ENCODE measurements around the gene PDE2A. TPM values are rescaled to one million over a fixed set of nuclear protein-coding genes. Genes with fewer than 3 reads are reported as not detected.

The PDE2A gene
- total RNA-seq, 2 experiments from 2014 or later = 0.83 TPM; not detected in 1

DNA sequence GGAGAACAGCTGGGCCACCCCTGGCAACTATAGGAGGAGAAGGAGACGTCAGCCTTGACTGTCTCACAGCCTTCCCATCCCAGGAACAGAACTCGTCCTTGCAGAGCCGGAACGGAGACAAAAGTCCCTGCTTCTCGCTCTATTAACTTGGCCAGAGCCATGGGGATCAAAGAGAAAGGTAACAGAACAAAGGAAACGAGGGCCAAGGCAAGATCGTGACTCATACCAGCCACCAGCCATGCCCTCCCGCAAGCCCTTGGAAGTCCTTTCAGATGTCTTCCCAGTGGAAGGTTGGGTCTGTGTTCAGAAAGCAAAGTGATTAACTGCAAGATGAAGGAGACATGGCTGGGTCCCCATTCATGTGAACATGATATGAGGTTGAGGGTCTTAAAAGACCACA is 64.7 kb downstream of the PDE2A start:
- H3K36me3 Mint-ChIP-seq = no peaks in the 10 kb centered on the region
- H3K4me3 Mint-ChIP-seq = no peak overlapping the region
- POLR2A ChIA-PET = no interaction called here
- H3K27me3 Mint-ChIP-seq = peaks cover 35% of the 10 kb centered on the region
- H3K4me1 Mint-ChIP-seq = peaks cover 16% of the 10 kb centered on the region
- no peak overlapping the region for H3K27ac Mint-ChIP-seq
- ATAC-seq (ENCODE audit: low read depth) (no peak), DNase-seq (no peak)
- no peaks in the 10 kb centered on the region for H3K9me3 Mint-ChIP-seq

DNA sequence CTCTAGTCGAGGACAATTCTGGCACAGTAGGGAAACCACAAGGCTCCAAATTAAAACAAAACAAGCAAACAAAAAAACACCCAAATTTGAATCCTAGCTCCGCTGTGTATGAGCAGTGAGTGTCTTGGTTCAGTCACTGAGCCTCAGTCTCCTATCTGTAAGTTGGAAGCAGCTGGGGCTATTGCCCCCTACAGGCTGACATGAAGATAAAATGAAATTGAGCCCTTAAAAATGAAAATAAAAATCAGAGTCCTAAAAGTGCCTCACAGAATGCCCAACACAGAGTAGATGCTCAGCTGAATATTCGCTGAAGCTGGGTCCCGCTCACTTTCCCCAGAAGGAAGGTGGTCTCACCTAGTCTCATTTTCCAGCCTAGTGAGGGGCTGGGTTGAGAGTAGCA is 65.2 kb downstream of the PDE2A start:
- DNase-seq (no peak), ATAC-seq (ENCODE audit: low read depth) (peak; percentile 37)
- Mint-ChIP-seq H3K4me3 (no peak overlapping the region), H3K4me1 (peaks cover 18% of the 10 kb centered on the region), H3K27me3 (peaks cover 37% of the 10 kb centered on the region), H3K27ac (no peak overlapping the region), H3K9me3 (no peaks in the 10 kb centered on the region), H3K36me3 (no peaks in the 10 kb centered on the region)
- POLR2A ChIA-PET = no interaction called here

DNA sequence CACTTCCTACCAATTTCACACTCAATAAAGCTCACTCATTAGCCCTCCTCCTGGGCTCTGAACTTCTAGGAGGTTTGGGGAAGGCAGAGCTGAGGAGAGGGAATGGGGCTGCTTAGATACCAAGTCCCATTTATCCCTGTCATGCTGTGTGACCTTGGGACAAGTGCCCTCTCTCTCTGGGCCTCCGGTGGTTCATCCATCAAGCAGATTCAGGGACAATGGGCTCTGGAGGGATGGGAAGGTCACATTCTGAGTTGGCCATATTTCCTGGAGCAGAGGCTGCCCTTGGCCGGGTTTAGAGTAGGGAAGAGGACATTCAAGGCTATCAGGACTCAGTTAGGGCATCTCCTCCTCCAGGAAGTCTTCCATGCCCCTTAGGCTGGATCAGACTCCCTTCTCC is 66.7 kb downstream of the PDE2A start:
- peaks cover 24% of the 10 kb centered on the region for H3K27me3 Mint-ChIP-seq
- DNase-seq (no peak), ATAC-seq (ENCODE audit: low read depth) (no peak)
- POLR2A ChIA-PET = interaction anchor here (1.4 kb wide), 1 partner anchor 16 kb away, joined by 5 read pairs; no protein-coding TSS in a partner anchor
- H3K9me3 Mint-ChIP-seq = no peaks in the 10 kb centered on the region
- H3K4me1 Mint-ChIP-seq = peaks cover 12% of the 10 kb centered on the region
- H3K36me3 Mint-ChIP-seq = no peaks in the 10 kb centered on the region
- no peak overlapping the region for H3K4me3 Mint-ChIP-seq
- no peak overlapping the region for H3K27ac Mint-ChIP-seq

DNA sequence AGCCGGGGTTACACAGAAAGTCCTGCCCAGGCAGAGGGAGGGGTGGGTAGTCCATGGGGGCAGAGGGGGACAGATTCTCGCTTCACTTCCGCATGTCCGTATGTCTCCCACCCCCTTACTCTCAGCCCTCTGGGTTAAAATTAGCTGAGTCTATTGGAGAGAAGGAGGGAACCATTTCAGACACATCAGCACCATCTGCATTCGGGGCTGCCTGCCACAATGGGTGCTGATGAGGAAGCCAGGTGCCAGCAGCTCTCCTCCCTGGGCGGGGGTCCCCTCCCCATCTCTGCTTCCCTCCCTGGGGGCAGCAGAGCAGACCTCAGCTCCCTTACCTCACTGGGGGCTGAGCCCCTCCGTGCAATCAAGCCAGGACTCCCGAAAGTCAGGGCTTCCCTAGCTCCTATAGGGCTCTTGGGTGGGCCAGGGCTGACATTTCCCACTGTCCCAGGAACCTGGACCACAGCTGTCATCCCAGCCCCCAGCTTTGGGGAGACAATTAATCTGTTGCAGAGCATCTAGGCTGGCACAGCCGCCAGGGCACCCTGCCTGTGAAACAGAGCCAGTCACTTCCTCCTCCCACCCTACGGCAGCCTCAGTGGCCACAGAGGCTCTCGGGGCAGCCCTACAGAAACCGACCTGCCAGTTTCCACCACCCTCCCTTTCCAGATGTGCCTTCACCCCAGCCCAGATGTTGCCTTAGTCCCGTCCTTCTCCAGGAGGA is 67.3 kb downstream of the PDE2A start:
- H3K27me3 Mint-ChIP-seq = peaks cover 23% of the 10 kb centered on the region
- H3K27ac Mint-ChIP-seq = no peak overlapping the region
- H3K36me3 Mint-ChIP-seq = no peaks in the 10 kb centered on the region
- DNase-seq = no peak
- peaks cover 10% of the 10 kb centered on the region for H3K4me1 Mint-ChIP-seq
- POLR2A ChIA-PET = no interaction called here
- no peaks in the 10 kb centered on the region for H3K9me3 Mint-ChIP-seq
- H3K4me3 Mint-ChIP-seq = no peak overlapping the region
- peak; percentile 32 for ATAC-seq (ENCODE audit: low read depth)

DNA sequence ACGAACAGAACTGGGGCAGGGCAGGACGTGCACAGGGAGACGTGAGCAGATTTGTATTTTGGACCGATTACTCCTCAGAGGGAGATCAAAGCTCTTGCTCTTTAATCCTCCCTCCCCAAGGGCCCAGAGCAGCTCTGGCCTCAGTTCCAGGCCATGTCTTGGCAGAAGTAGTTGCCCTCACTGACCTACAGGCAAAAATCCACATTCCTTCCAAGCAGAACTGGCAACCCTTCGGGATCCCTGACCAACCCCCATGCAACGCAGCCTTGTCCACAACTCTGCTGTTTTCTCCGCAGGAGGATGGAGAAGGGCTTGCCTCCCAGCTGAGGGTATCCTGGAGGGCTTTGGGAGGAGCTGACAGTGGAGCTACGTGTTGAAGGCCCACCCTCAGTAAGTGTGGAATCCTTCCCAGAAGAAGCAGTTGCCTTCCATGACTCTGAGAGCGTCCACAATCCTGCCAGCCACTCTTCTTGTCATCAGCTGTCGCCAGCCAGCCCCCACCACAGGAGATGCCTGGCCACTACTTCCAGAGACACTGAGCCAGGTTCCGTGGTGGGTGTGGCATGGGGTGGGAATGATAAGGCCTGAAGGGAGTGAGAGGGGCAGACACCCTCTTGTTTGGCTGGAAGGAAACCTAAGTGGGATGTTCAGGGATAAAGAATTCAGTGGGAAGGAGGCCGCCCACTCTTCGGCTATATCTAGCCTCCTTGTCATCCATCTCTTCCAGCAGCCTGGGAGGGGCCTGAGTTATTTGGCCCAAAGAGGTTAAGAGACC is 68.1 kb downstream of the PDE2A start:
- DNase-seq (no peak), ATAC-seq (ENCODE audit: low read depth) (no peak)
- Mint-ChIP-seq H3K4me3 (no peak overlapping the region), H3K36me3 (no peaks in the 10 kb centered on the region), H3K27ac (no peak overlapping the region), H3K4me1 (peaks cover 7% of the 10 kb centered on the region), H3K27me3 (peaks cover 16% of the 10 kb centered on the region), H3K9me3 (no peaks in the 10 kb centered on the region)
- POLR2A ChIA-PET = no interaction called here

DNA sequence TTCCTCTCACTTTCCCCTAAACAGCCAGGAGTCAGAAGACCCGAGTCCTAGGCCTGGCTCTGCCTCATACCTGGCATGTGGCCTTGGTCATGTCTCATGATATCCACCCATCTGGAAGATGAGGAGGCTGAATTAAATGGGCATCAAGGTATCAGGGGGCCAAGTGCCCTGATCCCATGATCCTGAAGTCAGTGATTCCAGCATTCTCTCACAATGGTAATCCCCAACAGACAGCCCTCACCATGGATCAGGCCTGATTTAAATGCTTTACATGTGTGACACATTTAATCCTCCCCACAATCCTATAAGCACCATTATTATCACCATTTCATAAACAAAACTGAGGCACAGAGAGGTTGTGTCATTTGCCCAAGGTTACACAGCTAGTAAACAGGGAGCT is 70.0 kb downstream of the PDE2A start:
- DNase-seq (no peak), ATAC-seq (ENCODE audit: low read depth) (no peak)
- Mint-ChIP-seq H3K4me1 (peaks cover 7% of the 10 kb centered on the region), H3K9me3 (no peaks in the 10 kb centered on the region), H3K4me3 (no peak overlapping the region), H3K36me3 (no peaks in the 10 kb centered on the region), H3K27ac (no peak overlapping the region), H3K27me3 (peaks cover 14% of the 10 kb centered on the region)
- POLR2A ChIA-PET = no interaction called here

DNA sequence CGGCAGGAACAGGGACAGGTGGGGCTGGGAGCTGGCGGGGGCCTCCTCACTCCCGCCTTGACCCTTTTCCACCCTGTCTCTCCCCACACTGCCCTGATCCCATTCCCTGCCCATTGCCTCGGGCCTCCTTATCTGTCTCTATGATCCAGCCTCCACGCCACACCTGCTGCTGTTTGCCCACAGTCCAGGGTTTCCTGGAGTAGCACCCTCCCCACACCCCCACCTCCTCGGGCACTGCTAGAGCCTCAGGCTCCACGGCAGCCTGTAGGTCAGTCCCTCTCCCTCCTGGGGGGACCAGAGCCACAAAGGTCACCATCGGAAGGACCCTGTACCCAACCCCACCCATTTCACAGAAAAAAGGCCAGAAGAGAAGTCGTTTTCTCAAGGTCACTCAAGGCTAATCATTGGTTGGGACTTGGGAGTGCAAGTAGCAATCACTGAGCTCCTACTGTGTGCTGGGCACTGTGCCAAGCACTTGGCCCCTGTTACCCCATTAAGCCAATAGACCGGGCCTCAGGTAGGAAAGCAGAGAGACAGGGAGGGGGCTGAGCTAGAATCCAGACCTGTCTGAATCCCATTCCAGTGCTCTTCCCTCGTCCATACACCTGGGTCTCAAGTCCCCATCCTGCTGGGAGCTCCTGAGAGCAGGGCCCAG is 71.8 kb downstream of the PDE2A start:
- H3K9me3 Mint-ChIP-seq = no peaks in the 10 kb centered on the region
- H3K4me1 Mint-ChIP-seq = peaks cover 6% of the 10 kb centered on the region
- DNase-seq (no peak), ATAC-seq (ENCODE audit: low read depth) (no peak)
- H3K27me3 Mint-ChIP-seq = peaks cover 13% of the 10 kb centered on the region
- H3K36me3 Mint-ChIP-seq = no peaks in the 10 kb centered on the region
- POLR2A ChIA-PET = no interaction called here
- H3K27ac Mint-ChIP-seq = no peak overlapping the region
- no peak overlapping the region for H3K4me3 Mint-ChIP-seq

DNA sequence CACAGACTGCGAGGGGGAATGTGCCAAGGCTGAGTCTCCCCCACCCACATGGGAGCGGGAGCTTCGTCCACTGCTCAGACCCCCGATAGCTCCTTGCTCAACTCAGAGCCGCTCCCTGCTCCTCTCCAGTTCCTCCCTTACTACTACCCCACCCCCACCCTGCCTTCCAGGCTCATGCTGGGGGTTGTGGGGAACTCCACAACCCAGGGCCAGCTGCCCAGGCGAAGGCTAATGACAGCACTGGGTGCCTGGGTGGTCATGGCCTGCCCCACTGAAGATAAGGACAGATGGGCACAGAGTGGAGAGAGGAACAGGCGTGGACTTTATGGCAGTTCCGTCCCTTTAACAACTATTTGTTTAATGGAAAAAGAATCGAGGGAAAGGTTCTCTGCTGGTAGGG is 73.7 kb downstream of the PDE2A start:
- no peaks in the 10 kb centered on the region for H3K36me3 Mint-ChIP-seq
- ATAC-seq (ENCODE audit: low read depth) (no peak), DNase-seq (no peak)
- H3K4me3 Mint-ChIP-seq = no peak overlapping the region
- no peaks in the 10 kb centered on the region for H3K9me3 Mint-ChIP-seq
- H3K4me1 Mint-ChIP-seq = peaks cover 6% of the 10 kb centered on the region
- H3K27me3 Mint-ChIP-seq = peaks cover 13% of the 10 kb centered on the region
- POLR2A ChIA-PET = no interaction called here
- no peak overlapping the region for H3K27ac Mint-ChIP-seq

DNA sequence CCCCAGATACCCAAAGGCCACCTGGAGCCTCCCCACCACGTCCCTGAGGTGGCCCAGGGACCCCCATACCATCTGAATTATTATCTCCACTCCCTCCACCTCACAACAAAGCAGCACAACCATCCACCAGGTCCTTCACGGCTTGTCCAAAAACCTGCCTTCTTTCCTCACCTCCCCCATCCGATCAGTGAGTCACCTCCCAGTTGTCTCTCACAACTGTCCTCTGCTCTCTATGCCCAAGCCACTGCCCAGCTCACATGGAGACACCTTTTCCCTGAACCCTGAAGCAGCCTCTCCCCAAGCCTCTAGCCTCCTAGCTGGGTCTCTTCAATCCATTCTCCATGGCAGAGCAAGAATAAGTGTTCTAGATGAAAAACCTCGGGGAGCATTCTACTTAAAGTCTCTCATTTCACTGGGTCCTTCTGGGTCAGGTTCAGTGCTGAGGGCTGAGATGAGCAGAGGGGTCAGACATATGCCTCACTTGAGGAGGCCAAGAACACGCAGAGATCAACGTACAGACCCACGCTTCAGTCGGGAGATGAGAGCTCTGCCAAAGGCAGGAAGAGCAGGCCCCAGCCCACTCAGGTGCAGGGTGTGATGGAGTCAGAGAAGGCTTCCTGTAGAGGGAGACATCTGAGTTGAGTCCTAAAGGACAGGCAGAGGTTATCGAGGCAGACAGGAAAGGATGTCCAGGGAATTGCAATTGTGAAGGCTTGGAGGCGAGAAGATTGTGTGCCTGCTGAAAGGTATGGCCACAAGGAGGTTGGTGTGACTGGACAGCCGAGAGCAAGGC is 74.7 kb downstream of the PDE2A start:
- Mint-ChIP-seq H3K36me3 (no peaks in the 10 kb centered on the region), H3K4me3 (no peak overlapping the region), H3K4me1 (peaks cover 6% of the 10 kb centered on the region), H3K27me3 (peaks cover 12% of the 10 kb centered on the region), H3K27ac (no peak overlapping the region), H3K9me3 (no peaks in the 10 kb centered on the region)
- ATAC-seq (ENCODE audit: low read depth) (peak; percentile 28), DNase-seq (no peak)
- POLR2A ChIA-PET = no interaction called here

DNA sequence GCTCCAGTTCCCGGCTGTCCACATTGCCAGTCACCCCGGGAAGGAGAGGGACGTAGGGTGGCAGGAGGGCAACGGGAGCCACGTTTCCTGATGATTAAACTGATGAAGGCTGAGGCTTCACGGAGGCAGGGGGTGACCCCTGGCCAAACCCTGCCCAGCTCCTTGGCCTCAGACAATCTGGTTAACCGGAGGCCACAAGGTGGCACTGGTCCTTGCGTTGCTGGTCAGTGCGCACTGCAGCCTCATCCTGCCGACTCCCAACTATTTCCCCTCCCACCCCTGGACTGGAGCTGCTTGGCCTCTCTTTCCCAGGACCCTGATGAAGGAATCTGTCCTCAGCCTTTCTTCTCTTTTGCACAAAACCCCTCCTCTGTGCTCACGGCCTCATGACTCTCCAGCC is 75.3 kb downstream of the PDE2A start:
- POLR2A ChIA-PET = no interaction called here
- peaks cover 8% of the 10 kb centered on the region for H3K27me3 Mint-ChIP-seq

DNA sequence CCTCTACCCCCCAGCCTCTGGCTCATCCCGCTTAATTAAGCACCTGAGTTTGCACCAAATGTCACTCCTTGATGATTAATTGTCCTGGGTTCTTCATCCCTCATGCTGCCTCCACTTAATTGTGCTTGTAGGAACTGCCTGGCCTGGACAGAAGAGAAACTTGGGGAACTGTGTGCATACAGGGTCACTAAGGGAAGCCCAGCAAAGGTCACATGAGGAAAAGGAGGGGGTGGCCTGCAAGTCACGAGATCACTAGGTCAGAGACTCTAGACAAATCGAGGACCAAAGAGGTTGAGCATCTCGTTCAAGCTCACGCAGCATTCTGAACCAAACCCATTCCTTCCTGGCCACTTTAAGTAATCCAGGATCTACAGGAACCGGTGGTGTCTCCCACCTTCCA is 75.8 kb downstream of the PDE2A start:
- Mint-ChIP-seq H3K36me3 (no peaks in the 10 kb centered on the region), H3K4me3 (no peak overlapping the region), H3K27ac (no peak overlapping the region), H3K27me3 (peaks cover 9% of the 10 kb centered on the region), H3K9me3 (no peaks in the 10 kb centered on the region), H3K4me1 (peaks cover 2% of the 10 kb centered on the region)
- ATAC-seq (ENCODE audit: low read depth) (no peak), DNase-seq (no peak)
- POLR2A ChIA-PET = no interaction called here

More for the DNA sequence above, 75.3 kb downstream of the PDE2A start:
- H3K4me1 Mint-ChIP-seq = peaks cover 2% of the 10 kb centered on the region
- no peaks in the 10 kb centered on the region for H3K36me3 Mint-ChIP-seq
- DNase-seq (no peak), ATAC-seq (ENCODE audit: low read depth) (no peak)
- H3K9me3 Mint-ChIP-seq = no peaks in the 10 kb centered on the region
- no peak overlapping the region for H3K27ac Mint-ChIP-seq
- no peak overlapping the region for H3K4me3 Mint-ChIP-seq

DNA sequence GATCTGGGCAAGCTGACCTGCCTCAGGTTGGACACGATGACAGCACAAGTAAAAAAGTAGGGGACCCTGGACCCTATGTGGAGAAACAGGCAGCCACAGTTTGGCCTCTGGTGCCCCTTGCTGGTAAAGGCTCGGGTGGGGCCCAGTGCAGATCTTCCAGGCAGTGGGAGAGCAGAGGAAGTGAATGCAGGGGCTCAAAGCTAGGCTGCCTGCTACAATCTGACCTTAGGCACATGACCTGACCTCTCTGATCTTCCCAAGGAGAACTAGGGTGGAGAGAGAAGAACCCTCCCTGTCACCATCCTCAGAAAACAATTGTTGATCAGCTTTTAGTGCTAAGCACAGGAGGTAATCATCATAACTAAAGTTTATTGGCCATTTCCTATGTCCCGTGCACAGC is 76.5 kb downstream of the PDE2A start:
- POLR2A ChIA-PET = no interaction called here
- H3K4me3 Mint-ChIP-seq = no peak overlapping the region
- no peaks in the 10 kb centered on the region for H3K36me3 Mint-ChIP-seq

DNA sequence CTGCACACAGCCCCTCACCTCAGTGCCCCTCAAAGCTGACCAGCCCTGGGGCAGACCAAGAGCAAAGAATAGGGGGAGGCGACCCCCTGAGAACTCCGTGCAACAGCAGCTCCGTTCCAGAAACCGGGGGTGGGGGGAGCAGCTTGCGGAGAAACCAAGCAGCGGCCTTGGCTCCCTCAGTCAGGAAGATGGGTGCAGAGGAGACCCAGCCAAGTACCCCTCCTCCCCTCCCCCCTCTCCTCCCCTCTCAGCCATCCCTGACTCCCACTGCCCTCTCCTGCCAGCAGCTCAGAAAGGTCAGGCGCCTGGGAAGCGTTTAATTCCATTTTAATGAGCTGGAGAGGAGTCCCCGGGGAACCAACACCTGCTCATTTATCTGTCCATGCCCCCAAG is 78.9 kb downstream of the PDE2A start:
- no peak for ATAC-seq (ENCODE audit: low read depth)
- POLR2A ChIA-PET = interaction anchor here (0.6 kb wide), 1 partner anchor 709 kb away, joined by 5 read pairs; no protein-coding TSS in a partner anchor
- H3K4me1 Mint-ChIP-seq = peaks cover 23% of the 10 kb centered on the region
- H3K4me3 Mint-ChIP-seq = no peak overlapping the region
- DNase-seq = no peak
- H3K27me3 Mint-ChIP-seq = peaks cover 25% of the 10 kb centered on the region
- H3K36me3 Mint-ChIP-seq = no peaks in the 10 kb centered on the region
- H3K9me3 Mint-ChIP-seq = no peaks in the 10 kb centered on the region
- H3K27ac Mint-ChIP-seq = no peak overlapping the region

More for the DNA sequence above, 76.5 kb downstream of the PDE2A start:
- Mint-ChIP-seq H3K9me3 (no peaks in the 10 kb centered on the region), H3K27ac (no peak overlapping the region), H3K27me3 (peaks cover 9% of the 10 kb centered on the region), H3K4me1 (peaks cover 4% of the 10 kb centered on the region)
- DNase-seq (no peak), ATAC-seq (ENCODE audit: low read depth) (no peak)
